Upper lobe of right lung (tissue), 1 donor: Measurements from ENCODE around the gene WWOX. TPM values are rescaled to one million over a fixed set of nuclear protein-coding genes. Genes with fewer than 3 reads are reported as not detected.
A peak's percentile ranks its signal among the peaks of the same experiment; 100 is the strongest.

Experiments used
- ATAC-seq: fragments of 200-7000 bp; cut with Tn5 transposase; one replicate; pipeline ENCODE4 v1.9.1; 2020; ENCODE audit warnings: mild to moderate bottlenecking, moderate library complexity
- DNase-seq: peaks from one replicate; pipeline ENCODE4 v3.0.0-alpha.2; 2020
- H3K27ac ChIP-seq: fragments of 200-600 bp; one replicate; pipeline ENCODE4 v1.8.0; 2022
- H3K27me3 ChIP-seq: fragments of 200-600 bp; one replicate; pipeline ENCODE4 v1.8.0; 2022; ENCODE audit warnings: mild to moderate bottlenecking
- H3K36me3 ChIP-seq: fragments of 200-600 bp; one replicate; pipeline ENCODE4 v1.8.0; 2022
- H3K4me1 ChIP-seq: fragments of 200-600 bp; one replicate; pipeline ENCODE4 v1.8.0; 2022
- H3K4me3 ChIP-seq: fragments of 200-600 bp; one replicate; pipeline ENCODE4 v1.8.0; 2022; ENCODE audit warnings: mild to moderate bottlenecking
- H3K9me3 ChIP-seq: fragments of 200-600 bp; one replicate; pipeline ENCODE4 v1.8.0; 2022
- CTCF ChIP-seq: fragments of 200-600 bp; IDR thresholded peaks from one replicate; pipeline ENCODE4 v1.8.0; 2022; ENCODE audit warnings: antibody characterized with exemption
- intact Hi-C: fragments of 100-400 bp; cut with DNase I; formaldehyde crosslinking; loops from one replicate; pipeline ENCODE4 v1.11.0; 2022
- total RNA-seq: library from RNA; stranded (reverse); fragmentation: NEBNext Ultra II Directional; extraction: Animal tissue kit (Norgen Biotek cat#: 25700); gene quantifications from one replicate; pipeline ENCODE4 v1.2.1, GENCODE V29; 2021
- donor health status: DM: no; HTN: yes; CAD: no; lungs with severe emphysema.

Gene WWOX
- total RNA-seq, 1 donor from 2014 or later, result 17.0 TPM

- Histone ChIP-seq H3K36me3 (no peaks in the 10 kb centered on the region), H3K9me3 (no peaks in the 10 kb centered on the region), H3K4me3 (peak overlapping the region; percentile 34), H3K27me3 (no peaks in the 10 kb centered on the region), H3K4me1 (peaks cover 7% of the 10 kb centered on the region), H3K27ac (peak overlapping the region; percentile 56)
- peak; percentile 71 for ATAC-seq
- intact Hi-C loops, result no loop called here
- peak; percentile 68 for DNase-seq
- peak; percentile 33 for TF ChIP-seq CTCF
Measured at GRCh38 chr16:78505544-78506366, 406.3 kb downstream of the WWOX start.

DNA sequence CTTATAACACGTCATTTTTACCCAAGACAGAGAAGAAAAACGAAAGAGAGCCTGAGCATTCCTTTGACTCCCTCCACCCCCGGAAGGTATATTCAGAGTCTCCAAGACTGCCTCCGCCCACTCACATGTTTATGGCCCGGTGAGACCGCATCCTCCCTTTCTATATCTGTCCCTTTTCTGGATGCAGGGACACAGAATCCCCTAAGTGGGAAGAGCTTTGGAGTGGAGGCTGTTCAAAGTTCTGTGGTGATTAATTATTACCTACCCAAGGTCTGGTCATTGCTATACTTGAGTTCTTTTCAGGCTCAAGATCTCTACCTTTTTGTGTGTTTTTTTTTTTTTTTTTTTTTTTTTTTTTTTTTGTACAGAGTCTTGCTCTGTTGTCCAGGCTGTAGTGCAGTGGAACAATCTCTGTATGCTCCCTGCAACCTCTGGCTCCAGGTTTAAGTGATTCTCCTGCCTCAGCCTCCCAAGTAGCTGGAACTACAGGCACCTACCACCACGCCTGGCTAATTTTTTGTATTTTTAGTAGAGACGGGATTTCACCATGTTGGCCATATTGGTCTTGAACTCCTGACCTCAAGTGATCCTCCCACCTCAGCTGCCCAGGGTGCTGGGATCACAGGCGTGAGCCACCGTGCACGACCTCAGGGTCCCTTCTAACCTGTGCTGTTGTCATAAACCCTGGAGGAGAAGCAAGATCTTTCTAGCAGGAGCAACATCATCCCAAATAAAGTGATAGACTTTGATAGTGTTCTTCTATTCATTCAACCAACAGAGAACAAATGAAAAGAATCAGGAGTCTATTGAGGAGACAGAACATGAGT, 407.1 kb downstream of the WWOX start:
- ATAC-seq, result peak; percentile 38
- intact Hi-C loops, result no loop called here
- no peak for DNase-seq
- Histone ChIP-seq H3K9me3 (no peaks in the 10 kb centered on the region), H3K27me3 (no peaks in the 10 kb centered on the region), H3K4me1 (peaks cover 7% of the 10 kb centered on the region), H3K4me3 (peak overlapping the region; percentile 34), H3K36me3 (no peaks in the 10 kb centered on the region), H3K27ac (peak overlapping the region; percentile 56)
- TF ChIP-seq CTCF, result no peak

- no peaks in the 10 kb centered on the region for H3K27me3 ChIP-seq
- no peaks in the 10 kb centered on the region for H3K9me3 ChIP-seq
- H3K27ac ChIP-seq, result no peak overlapping the region
- no peaks in the 10 kb centered on the region for H3K36me3 ChIP-seq
- H3K4me1 ChIP-seq, result peaks cover 7% of the 10 kb centered on the region
- intact Hi-C loops, result no loop called here
- H3K4me3 ChIP-seq, result no peak overlapping the region
- DNase-seq (no peak), ATAC-seq (no peak)
- TF ChIP-seq CTCF, result no peak
Measured at GRCh38 chr16:78507576-78507975, 408.1 kb downstream of the WWOX start.

DNA sequence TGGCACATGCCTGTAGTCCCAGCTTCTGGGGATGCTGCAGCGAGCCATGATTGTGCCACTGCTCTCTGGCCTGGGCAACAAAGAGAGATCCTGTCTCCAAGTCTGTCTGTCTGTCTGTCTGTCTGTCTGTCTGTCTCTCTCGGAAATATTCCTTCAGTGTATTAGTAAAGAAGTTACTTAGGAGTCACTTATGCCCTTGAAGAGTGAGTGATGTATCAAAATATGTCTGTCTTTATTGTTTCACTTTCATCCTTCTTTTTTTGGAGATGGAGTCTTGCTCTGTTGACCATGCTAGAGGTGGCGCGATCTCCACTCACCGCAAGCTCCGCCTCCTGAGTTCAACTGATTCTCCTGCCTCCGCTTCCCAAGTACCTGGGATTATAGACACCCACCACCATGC, 410.5 kb downstream of the WWOX start:
- Histone ChIP-seq H3K9me3 (no peaks in the 10 kb centered on the region), H3K27ac (no peak overlapping the region), H3K4me3 (no peak overlapping the region), H3K4me1 (peaks cover 5% of the 10 kb centered on the region), H3K36me3 (no peaks in the 10 kb centered on the region), H3K27me3 (no peaks in the 10 kb centered on the region)
- ATAC-seq (no peak), DNase-seq (no peak)
- intact Hi-C loops, result no loop called here
- no peak for TF ChIP-seq CTCF

GRCh38 chr16:78510496-78510895, 411.0 kb downstream of the WWOX start:
- no peak for ATAC-seq
- DNase-seq, result no peak
- Histone ChIP-seq H3K27ac (no peak overlapping the region), H3K36me3 (no peaks in the 10 kb centered on the region), H3K4me3 (no peak overlapping the region), H3K27me3 (no peaks in the 10 kb centered on the region), H3K4me1 (peaks cover under 1% of the 10 kb centered on the region), H3K9me3 (no peaks in the 10 kb centered on the region)
- TF ChIP-seq CTCF, result no peak
- intact Hi-C loops, result no loop called here
